ENCODE measurements around the gene SOS1.

Gene SOS1

DNA sequence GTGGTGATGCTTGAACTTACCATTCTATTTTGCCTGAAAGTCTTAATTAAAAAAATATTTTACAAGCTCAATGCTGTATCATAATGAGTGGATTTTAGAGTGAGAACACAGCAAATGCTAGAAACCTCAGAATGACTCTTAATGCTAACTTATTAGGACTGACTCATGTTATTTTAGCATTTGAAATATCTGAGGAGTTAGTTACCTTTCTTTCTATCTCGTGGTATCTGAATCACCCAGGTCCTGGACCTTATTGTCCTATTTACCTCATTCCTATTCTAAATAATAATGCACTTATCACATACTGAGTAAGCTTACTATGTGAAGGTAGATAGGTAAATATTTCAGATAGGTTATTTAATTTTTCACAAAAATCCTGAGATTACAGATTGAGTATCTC lies 70.7 kb downstream of the SOS1 start:
- in situ Hi-C loops (cut with MboI; ENCODE audit: low sequenced_read_pairs), result no loop called here

DNA sequence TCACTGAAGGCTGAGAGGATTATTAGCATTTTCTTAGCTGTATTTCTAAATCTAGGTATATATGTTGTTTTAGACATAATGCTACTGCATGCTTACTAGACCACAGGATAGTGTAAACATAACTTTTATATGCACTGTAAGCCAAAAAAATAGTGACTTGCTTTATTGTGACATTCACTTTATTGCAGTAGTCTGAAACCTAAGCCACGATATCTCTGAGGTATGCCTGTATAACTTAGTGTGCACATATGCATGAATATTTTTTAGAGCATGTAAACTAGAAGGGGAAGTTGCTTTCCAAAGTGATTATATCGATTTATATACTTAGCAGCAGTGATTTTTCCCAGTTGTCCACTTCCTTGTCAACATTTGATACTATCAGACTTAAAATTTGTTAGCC lies 81.8 kb downstream of the SOS1 start:
- in situ Hi-C loops (cut with MboI; ENCODE audit: low sequenced_read_pairs), result no loop called here

DNA sequence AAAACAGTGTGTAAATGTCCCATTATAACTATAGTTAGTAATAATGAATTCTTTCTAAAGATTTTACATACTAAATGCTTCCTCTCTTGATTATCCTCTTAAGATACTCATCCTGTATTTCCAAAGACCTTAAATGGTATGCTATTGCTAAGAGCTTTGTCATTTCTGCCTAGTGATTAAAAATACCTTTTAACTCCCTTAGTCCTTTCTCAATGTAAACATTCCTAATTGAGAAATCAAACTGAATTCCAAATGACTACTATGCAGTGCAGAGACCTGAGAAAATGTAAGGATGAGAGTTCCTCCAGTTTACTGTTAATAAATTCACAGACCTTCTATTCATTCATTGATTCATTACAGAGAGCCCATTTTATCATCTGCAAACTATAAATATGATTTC lies 86.9 kb downstream of the SOS1 start:
- in situ Hi-C loops (cut with MboI; ENCODE audit: low sequenced_read_pairs), result no loop called here

DNA sequence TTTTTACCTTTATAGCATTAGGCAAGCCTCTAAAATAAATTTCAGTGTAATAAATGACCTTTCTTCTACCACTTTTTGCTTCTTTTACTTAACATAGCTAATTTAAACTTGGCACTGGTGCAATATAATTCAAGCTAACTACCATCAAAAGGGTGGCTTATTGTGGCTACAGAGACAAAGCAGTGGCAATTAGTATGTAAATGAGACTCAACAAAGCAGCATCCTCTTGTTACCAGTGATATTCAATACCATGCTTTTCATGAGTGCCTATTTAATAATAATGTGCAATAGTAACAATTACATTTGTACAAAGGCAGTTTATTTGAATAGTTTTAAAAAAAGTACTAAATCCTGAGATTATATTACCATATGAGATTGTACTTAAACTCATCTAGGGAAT lies 93.4 kb downstream of the SOS1 start:
- in situ Hi-C loops (cut with MboI; ENCODE audit: low sequenced_read_pairs), result no loop called here

DNA sequence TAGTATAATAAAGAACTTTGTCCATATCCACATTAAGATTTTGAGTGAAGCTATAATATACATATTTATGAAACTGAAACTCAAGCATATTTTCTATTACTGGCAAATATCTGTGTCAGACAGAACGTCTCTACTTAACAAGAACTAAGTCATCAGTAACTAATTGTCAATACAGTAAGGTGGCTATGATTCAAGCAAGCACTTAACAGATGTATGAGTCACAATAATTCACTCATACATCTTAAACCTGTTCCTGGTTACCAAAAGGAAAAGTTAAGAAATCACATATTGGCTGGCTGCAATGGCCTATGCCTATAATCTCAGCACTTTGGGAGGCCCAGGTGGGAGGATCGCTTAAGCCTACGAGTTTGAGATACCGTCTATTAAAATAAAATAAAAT lies 96.0 kb downstream of the SOS1 start:
- in situ Hi-C loops (cut with MboI; ENCODE audit: low sequenced_read_pairs), result no loop called here

DNA sequence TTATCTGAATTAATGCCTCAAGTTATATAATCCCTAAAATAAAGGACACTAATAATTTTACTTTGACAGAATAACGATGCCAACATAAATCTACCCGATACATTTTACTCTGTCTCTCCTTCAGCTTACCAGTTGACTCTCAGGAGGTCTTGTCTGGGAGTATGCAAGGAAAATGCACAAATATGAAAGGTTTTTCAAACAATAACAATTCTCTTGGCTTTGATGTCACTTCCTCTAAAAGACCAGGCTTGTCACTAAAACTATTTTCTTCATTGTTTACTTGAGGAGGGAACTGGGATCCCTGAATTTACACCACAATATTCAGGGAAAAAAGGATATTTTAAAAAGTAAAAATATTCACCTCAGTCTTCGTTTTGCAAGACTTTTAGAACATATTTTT lies 97.2 kb downstream of the SOS1 start:
- in situ Hi-C loops (cut with MboI; ENCODE audit: low sequenced_read_pairs), result no loop called here

DNA sequence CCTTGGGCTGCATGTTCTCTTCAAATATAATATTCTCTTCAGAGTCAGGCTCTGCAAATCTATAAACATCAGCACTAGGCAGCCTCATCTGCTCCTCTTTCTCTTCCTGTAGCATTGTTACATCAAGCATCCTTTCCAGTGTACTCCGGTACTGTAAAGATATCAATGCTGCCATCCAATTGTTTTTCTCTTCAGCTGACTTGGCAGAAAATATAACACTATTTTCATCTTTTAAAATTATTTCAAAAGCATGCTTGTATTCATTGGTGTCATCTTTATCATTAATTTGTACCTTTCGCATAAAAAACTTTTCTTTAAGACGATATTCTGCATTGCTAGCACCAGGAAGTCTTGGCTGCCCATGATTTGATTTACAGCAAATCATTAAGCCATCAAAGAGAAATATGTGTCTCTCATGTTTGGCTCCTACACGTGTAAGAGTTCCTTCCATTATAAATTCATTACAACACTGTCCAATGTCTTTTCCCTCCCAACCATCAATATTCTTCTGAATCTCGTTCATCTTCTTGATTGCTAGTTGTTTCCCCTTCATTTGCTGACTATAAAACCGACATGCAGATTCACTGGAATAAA lies 98.1 kb downstream of the SOS1 start:
- in situ Hi-C loops (cut with MboI; ENCODE audit: low sequenced_read_pairs), result no loop called here

DNA sequence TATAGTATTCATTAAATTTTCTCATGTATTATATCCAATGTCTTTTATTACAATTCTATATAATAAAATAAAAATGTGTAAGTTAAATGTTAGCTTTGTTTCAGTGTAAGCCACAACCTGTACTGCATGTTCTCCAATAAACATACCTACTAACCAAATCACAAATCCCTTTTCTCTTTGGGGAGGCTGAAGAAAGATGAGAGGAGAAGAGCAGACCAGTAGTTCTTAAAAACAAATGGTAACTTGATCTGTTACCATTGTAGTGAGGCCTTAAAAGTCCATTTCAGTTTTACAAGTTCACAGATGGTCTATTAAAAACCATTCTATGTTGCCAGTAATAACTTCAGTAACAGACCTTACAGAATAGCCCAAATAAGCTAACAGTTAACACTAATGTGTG lies 100.5 kb downstream of the SOS1 start:
- in situ Hi-C loops (cut with MboI; ENCODE audit: low sequenced_read_pairs), result no loop called here

DNA sequence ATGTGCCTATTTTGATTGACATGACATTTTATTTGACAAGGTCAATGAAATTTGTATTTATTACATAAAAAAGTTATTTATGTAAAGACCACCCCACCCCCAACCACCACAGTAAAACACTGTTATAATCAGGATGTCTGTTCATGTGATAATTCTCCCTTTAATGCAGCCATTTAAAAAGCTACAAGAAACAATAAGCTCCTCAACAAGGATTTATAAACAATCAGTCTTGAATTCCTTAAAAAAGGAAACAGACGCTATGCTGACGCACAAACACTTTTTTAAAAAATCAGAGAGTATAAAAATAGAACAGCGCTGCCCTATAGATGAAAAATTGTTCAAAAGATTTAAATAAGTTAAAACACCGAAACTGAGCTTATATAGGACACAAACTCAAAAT lies 102.2 kb downstream of the SOS1 start:
- in situ Hi-C loops (cut with MboI; ENCODE audit: low sequenced_read_pairs), result no loop called here

DNA sequence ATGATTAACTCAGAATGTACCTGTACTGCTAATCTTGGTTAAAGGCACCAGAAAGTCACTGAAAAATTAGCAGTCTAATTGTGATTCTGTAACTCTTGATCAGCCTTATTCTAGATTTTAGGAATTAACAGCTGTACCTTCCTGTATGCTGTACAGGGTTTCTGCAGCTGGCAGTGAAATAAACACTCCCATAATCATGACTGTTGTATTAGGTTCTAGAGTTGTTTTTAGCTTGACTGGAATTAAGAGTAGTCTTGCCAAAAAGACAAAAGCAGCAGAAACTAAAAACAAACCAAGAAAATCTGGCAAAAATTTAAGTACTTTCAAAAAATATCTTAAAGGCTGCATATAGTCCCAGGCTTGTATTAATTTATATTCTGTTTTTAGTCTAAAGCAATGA lies 103.5 kb downstream of the SOS1 start:
- in situ Hi-C loops (cut with MboI; ENCODE audit: low sequenced_read_pairs), result no loop called here

DNA sequence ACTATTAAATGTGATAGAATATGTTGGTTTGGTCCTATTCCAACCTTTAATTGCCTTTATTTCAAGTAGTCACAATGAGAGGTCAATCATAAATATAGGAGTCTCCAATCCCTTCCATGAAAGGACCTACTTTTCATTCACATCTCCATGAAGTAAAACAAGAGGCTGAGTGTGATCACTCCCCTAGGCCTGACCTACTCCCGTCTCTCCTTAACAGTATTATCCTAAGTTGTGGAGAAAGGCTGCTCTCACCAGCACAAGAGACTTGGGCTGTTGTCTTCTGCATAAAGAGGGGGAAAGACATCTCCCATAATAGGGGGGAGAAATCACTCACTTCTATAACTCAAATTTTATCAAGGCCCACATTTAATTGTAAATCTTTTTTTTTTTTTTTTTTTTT lies 105.4 kb downstream of the SOS1 start:
- in situ Hi-C loops (cut with MboI; ENCODE audit: low sequenced_read_pairs), result no loop called here

DNA sequence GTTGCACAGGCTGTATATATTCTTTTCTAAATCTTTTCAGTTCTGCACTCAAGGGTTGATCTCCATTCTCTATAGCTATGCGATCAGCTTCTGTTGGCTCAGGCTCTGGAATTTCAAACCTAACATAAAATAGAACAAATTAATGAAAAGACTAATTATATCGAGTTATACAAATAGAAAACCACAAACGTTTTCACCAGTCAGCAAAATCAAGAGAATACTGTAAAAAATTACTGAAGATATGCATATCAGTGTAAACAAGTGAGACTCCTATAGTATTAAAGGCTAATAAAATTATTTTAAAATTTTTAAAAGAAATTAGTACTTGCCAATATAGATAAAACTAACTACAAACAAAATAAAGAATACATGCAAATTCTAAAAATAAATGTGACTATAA lies 107.0 kb downstream of the SOS1 start:
- in situ Hi-C loops (cut with MboI; ENCODE audit: low sequenced_read_pairs), result no loop called here

DNA sequence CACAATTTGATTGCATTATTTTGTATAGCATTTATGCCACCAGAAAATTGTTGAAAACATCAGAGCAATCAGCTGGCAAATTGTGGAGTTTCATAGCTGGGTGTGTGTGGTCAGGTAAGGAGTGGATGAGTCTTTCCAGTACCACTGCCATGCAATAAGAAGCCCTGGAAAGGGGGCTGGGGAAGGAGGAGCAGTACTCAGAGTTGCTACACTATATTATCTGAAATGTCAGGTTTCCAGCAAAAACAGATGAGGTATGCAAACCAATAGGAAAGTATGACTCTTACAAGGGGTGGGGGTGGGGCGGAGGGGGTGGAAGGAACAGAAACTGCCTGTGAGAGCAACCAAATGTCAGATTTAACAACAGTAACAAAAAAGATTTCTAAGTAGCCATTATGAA lies 112.2 kb downstream of the SOS1 start:
- in situ Hi-C loops (cut with MboI; ENCODE audit: low sequenced_read_pairs), result no loop called here

DNA sequence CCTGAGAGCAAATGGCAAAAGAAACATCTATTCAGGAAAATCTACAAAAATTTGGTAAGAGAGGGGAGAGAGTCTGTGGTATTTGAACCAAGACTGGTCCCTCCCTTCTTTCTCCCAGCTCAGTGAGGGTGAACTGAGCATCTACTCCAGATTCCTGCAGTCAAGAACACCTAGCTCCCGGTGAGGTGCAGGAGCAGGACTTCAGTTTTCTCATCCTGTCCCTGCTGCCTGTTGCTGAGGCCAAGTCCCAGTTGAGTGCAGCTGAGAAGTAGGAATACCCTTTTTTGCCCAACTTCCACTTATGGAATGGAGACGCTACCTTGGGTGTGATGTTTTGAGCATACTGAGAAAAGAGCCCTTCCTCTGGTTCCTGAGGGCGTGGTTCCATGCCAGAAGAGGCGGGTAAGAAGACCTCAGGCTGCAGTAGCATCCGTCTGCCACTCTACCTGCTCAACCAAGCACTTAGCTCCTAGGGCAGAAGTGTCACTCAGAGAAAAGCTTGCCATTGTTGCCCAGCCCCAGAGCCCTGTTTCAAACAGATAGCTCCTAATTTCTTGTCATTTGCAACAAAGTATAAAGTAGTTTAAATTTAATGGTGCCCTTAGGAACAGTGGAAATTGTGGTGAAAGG lies 112.9 kb downstream of the SOS1 start:
- in situ Hi-C loops (cut with MboI; ENCODE audit: low sequenced_read_pairs), result no loop called here

DNA sequence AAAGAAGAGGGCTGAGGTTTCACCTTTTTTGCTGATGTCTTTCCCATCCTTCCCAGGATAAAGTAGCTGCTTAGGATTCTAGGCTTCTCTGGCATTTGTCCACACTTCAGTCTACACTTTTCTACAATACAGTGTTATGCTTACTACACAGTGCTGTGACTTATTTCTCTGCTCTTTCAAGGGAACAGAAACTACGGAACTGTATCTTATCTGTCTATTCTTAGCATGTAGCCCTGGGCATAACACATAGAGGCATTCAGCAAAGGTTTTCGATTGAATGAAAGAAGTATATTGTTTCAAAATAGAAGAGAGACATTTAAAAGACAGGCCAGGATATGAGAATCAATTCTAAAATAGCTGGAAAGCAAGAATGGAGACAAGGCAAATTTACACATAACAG lies 120.3 kb downstream of the SOS1 start:
- in situ Hi-C loops (cut with MboI; ENCODE audit: low sequenced_read_pairs), result no loop called here

DNA sequence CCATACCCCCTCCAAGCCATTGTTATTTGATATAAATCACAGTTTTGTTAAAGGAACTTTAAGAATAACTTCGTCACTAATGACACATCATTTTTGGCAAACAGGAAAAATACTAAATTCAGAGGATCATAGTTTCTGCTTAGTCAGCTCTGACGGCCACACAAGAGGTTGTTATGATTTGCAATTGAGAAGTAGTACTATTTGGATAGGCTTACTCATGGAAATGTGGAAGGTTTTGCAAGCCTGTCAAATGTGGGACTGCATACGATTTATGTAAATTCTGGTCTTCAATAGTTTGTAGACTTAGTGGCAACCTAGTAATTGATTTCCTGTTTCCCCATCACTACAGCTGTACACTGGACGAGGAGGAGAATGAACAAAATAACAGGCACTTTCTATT lies 123.1 kb downstream of the SOS1 start:
- in situ Hi-C loops (cut with MboI; ENCODE audit: low sequenced_read_pairs), result no loop called here

DNA sequence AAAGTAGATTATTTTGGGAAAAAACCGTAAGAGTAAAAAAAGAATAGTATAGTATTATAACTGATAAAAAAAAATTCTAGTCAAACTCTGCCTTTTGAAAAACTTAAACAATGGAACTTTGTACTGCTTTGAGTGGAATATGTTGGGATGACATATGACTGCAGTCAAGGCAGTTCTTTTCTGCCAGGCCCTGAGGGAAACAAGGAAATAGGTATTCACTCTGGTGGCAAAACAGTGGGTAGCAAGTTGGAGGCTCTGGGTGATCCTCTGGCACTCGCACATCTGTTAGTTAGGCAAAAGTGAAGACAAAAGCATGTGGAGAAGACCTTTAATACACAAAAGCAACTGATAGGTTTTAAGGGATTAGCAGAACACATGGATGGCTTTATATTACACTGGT lies 129.0 kb downstream of the SOS1 start:
- in situ Hi-C loops (cut with MboI; ENCODE audit: low sequenced_read_pairs), result no loop called here

DNA sequence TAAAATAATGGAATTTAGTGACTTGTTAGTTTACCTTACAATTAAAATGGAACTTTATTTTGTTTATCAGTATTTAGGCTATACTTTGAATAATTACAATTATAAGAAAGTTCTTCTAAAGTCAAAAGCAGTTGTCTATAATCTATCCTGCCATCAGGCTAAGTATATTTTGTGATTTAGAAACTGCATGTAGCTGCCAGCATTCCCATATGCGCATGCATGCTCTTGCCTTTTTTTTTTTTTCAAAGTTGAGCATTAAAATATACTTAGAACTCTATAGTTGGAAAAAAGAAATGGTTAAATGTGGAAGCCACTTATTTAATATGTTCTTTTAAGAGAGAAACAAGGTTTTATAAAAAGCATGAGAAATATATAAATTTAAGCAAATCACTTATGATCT lies 132.1 kb downstream of the SOS1 start:
- in situ Hi-C loops (cut with MboI; ENCODE audit: low sequenced_read_pairs), result no loop called here

DNA sequence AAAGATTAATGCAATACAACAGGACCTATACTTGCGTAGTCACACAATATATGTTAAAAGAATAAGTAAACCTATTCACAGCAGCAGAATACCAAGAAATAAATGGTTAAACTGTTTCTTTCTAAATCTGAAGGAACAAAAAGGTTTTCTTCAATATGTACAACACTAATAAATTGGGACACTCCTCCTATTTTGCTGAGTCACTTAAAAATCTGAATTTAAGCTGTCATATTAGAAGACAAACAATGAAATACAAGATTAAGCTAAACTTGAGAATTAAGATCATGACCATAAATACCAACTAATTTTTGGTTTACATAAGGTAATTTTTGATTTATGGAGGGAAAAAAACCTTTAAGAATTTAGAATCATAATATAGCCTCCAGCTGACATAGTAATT lies 138.4 kb downstream of the SOS1 start:
- in situ Hi-C loops (cut with MboI; ENCODE audit: low sequenced_read_pairs), result no loop called here

DNA sequence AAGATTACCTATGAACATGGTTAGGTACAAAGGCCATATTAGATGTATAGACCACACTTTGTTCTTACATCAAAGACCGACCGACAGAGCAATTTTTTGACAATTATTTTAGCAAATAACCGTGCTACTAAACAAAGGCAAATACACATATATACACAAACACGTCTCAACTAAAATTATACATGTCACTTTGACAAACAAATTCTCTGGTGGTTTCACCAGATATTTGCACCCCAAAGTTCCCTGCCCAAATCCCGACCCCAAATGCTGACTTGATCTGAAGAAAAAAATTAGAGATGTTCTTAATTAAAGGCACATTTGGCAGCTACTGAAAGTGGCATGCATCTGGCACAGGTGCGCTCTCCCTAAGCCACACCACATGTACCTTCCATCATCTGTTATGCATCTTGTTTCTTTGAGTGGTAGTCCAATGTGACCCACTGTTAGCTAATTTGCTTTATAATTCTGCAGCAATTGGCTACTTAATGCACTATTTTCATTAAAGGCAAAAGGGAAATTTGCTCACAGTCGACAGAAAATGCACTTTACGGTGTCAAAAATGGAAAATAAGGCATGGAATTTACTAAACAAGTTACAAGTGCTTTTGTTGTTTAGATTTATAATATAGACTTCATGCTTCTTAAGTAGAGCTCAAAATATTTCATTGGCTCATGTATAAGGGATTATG lies 139.0 kb downstream of the SOS1 start:
- in situ Hi-C loops (cut with MboI; ENCODE audit: low sequenced_read_pairs), result no loop called here

DNA sequence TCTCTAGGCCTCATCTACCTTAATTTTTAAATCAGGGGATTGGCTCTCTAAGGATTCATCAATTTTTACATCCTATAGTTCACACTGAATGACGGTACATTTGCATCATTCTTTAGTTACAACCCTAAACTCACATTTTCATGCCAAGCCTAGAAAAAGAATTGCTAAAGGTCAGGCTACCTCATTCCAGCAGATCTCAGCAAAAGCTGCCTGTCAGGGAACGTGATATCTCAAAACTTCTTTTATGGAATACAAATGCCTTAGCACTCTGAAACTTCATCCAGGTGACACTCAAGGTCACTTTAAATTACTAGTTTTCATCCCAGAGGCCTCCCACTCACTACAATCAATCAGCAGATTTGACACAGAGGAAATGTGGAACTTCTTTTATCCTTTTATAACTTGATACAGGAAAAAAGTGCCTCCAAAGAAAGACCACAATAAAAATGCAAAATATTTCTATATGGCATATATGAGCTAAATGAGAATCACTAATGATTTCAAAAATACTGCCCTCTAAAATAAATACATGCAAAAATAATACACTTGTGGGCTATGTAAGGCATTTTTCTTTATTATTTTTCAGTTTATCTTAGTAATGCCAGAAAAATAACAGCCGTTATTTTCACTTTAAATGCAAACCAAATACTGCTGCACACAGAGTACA lies 139.7 kb downstream of the SOS1 start:
- in situ Hi-C loops (cut with MboI; ENCODE audit: low sequenced_read_pairs), result no loop called here

DNA sequence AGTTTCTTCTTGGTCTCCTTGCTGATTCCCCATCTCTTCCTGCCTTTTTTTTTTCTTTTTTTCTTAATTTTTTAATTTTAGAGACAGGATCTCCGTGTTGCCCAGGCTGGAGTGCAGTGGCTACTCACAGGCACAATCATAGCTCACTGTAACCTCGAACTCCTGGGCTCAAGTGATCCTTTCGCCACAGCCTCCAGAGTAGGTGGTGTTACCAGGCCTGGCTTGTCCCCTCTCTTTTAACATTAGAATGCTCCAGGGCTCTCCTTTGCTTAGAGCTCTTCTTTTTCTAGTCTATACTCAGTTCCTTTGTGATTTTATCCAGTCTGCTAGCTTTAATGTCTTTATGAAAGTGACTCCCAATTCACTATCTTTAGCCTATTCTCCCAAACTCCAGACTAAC lies 141.9 kb downstream of the SOS1 start:
- in situ Hi-C loops (cut with MboI; ENCODE audit: low sequenced_read_pairs), result no loop called here

Data from HL-60/S4 treated with phorbol 12-myristate 13-acetate at 8.2 ng/mL for 4 days and 3 days (cell line).